Activated naive CD4-positive, alpha-beta T cell treated with anti-CD3 and anti-CD28 coated beads, Interleukin-2, amount 50 U/mL, for 24 hours (primary cell): ENCODE data around the gene MOB1A.
A peak's percentile ranks its signal among the peaks of the same experiment; 100 is the strongest.
"Not testable (repeated sequence)": the region's sequence is repeated elsewhere in the genome, so short reads cannot be mapped to it uniquely, and the experiment has no call there.

ENCODE experiments used
- H3K27ac Mint-ChIP-seq: one replicate; pipeline ENCODE4 v1.8.0; 2021; ENCODE audit warnings: mild to moderate bottlenecking, mixed read lengths
- H3K27me3 Mint-ChIP-seq: one replicate; pipeline ENCODE4 v1.8.0; 2021; ENCODE audit warnings: mixed read lengths
- H3K36me3 Mint-ChIP-seq: one replicate; pipeline ENCODE4 v1.8.0; 2021; ENCODE audit warnings: mixed read lengths
- H3K4me1 Mint-ChIP-seq: one replicate; pipeline ENCODE4 v1.8.0; 2021; ENCODE audit warnings: mixed read lengths
- H3K4me3 Mint-ChIP-seq: one replicate; pipeline ENCODE4 v1.8.0; 2021; ENCODE audit warnings: mild to moderate bottlenecking, mixed read lengths
- H3K9me3 Mint-ChIP-seq: one replicate; pipeline ENCODE4 v1.8.0; 2021; ENCODE audit warnings: mixed read lengths

The MOB1A gene

DNA sequence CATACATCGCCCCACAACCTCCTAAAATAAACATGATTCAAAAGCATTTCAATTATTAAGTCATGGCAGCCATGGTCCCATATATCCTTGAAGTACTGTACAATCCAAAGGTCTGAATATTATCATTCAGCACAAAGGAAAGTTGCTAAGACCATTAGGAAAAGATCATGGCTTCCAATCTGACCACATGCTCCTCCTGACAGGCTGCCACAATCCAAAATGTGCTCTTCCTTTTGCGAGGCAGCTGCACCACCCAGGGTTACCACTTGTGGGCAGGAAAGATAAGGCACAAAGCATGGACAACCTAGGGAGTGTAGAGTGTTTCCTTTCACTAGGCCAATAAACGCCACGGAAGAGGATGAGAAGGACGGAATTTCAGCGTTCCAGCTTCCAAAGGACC lies 36.3 kb downstream of the MOB1A start:
- H3K27ac Mint-ChIP-seq = no peak overlapping the region

DNA sequence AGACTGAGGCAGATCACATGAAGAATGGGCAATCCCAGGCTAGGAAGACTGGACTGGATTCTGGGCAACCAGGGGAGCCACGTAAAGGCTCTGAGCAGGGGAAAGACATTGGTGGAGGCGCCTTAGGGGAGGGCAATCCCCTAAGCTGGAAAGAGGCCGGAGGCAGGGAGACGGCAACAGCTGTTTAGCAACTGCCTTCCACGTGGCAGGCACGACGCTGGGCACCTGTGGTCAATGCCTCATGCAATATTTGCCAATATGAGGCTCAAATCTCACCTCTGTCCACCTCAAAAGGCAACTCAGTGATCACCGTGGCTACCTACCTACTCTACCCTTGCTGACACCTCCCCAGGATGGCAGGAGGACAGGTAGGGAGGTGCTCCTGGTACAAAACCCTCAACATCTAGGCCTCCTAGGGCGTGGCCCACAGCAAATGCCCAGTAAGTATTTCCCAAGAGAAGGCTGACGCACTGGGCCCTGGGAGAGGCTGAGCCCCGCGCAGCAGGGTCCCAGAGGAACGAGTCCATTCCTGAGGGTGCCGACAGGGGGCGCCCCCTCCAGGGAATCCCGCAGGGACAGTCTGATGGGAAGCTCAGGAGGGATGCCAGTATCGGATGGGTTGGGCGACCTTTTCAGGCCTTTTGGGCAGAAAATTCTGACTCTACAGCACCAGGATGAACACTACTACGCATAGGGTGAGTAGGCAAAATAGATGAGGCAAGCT lies 39.9 kb downstream of the MOB1A start:
- Mint-ChIP-seq H3K4me3 (no peak overlapping the region), H3K9me3 (no peaks in the 10 kb centered on the region), H3K36me3 (peaks cover 19% of the 10 kb centered on the region)

More for the DNA sequence above, 36.3 kb downstream of the MOB1A start:
- H3K36me3 Mint-ChIP-seq = peaks cover 8% of the 10 kb centered on the region
- H3K4me1 Mint-ChIP-seq = peaks cover 11% of the 10 kb centered on the region
- H3K9me3 Mint-ChIP-seq = no peaks in the 10 kb centered on the region
- H3K4me3 Mint-ChIP-seq = no peak overlapping the region
- H3K27me3 Mint-ChIP-seq = no peaks in the 10 kb centered on the region

DNA sequence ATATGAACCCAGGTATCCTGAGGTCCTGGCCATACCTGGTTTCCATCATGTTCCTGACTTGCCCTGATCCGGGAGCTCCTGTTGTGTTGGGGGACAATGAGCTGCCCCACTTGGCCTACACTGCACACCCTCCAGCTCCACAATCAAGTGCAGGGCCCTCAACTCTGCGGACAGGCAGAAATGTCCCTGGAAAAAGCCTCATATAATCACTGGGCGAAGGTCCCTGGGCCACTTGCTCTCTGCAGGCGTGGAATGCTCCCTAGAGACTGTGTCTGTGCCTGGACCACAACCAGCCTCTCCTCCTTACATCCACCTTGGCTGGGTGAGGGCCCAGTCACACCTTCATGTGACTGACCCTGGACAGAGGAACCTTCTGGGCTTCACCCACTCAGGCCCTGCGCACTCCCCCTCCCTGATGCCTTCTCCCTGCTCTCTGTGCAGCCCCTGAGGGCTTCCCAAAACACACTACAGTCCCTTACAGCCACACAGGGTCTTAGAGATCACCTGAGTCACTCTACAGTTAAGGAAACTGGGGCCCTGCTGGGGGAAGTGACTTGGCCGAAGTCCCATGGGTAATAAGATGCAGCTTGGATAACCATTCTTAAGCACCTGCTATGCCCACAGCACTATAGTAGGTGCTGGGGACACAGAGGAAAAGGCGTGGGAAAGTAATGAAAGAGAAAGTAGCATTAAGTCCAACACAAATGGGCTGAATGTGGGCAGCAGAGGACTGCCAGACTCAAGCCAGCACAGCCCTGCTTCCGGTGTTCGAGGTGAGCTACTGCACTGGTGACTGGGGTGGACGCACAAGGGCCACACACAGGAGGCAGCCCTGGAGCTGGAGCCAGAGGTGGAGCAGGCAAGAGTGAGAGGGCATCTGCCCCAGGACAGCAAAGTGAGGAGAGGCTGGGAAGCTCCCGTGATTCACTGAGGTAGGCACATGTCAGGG lies 40.8 kb downstream of the MOB1A start:
- H3K4me1 Mint-ChIP-seq = peaks cover 6% of the 10 kb centered on the region
- H3K9me3 Mint-ChIP-seq = no peaks in the 10 kb centered on the region
- no peak overlapping the region for H3K4me3 Mint-ChIP-seq
- no peak overlapping the region for H3K27ac Mint-ChIP-seq
- no peaks in the 10 kb centered on the region for H3K27me3 Mint-ChIP-seq
- H3K36me3 Mint-ChIP-seq = peaks cover 26% of the 10 kb centered on the region

More for the DNA sequence above, 39.9 kb downstream of the MOB1A start:
- Mint-ChIP-seq H3K4me1 (peaks cover 6% of the 10 kb centered on the region), H3K27me3 (no peaks in the 10 kb centered on the region), H3K27ac (no peak overlapping the region)

- no peaks in the 10 kb centered on the region for H3K9me3 Mint-ChIP-seq
- H3K4me1 Mint-ChIP-seq = no peaks in the 10 kb centered on the region
- no peak overlapping the region for H3K27ac Mint-ChIP-seq
- H3K27me3 Mint-ChIP-seq = peaks cover 1% of the 10 kb centered on the region
- H3K4me3 Mint-ChIP-seq = no peak overlapping the region
- H3K36me3 Mint-ChIP-seq = peaks cover 15% of the 10 kb centered on the region
These were observed 46.8 kb downstream of the MOB1A start for GRCh38 chr2:74131901-74132300.

DNA sequence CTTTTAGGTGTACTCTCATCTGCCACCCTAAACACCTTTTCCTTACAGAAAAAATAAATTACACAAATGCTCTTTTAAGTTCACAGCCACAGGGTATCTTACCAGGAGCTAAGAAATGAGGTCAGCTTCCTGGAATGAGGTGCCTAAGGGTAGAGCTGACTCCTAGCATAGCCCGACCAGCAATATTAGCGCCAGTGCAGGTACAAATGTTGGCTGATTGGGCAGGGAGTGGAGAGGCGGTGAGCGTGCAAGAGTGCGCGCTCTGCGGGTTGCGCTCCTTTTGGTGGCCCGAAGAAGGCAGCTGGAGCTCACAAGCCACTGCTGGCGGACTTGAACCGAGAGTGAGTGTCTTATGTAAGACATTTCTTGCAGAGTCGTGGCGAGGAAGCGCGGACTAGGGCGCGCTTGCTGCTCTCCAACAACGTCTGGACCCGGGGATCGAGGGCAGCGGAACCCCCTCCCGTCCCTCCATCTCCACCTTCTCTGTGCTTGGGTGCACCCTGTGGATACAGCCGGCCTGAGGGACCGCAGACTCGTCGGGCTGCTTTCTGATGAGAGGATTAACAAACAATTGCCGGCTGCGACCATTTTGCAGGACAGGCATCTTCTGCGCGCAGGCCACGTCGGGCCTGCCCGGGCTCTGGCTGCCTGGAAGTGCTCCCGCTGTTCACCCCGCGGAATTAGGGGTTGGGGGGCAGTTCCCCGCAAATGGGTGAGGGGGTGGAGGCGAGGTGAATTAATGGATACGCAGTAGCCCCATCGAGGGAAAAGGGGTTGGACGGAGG lies 48.3 kb downstream of the MOB1A start:
- no peaks in the 10 kb centered on the region for H3K4me1 Mint-ChIP-seq
- H3K27ac Mint-ChIP-seq = no peak overlapping the region
- peaks cover 15% of the 10 kb centered on the region for H3K36me3 Mint-ChIP-seq
- no peak overlapping the region for H3K4me3 Mint-ChIP-seq
- peaks cover 1% of the 10 kb centered on the region for H3K27me3 Mint-ChIP-seq
- no peaks in the 10 kb centered on the region for H3K9me3 Mint-ChIP-seq

- Mint-ChIP-seq H3K4me1 (no peaks in the 10 kb centered on the region), H3K36me3 (peaks cover 3% of the 10 kb centered on the region), H3K27ac (no peak overlapping the region), H3K4me3 (no peak overlapping the region), H3K9me3 (no peaks in the 10 kb centered on the region), H3K27me3 (peaks cover 1% of the 10 kb centered on the region)
These were observed 50.5 kb downstream of the MOB1A start for GRCh38 chr2:74128206-74128605.

DNA sequence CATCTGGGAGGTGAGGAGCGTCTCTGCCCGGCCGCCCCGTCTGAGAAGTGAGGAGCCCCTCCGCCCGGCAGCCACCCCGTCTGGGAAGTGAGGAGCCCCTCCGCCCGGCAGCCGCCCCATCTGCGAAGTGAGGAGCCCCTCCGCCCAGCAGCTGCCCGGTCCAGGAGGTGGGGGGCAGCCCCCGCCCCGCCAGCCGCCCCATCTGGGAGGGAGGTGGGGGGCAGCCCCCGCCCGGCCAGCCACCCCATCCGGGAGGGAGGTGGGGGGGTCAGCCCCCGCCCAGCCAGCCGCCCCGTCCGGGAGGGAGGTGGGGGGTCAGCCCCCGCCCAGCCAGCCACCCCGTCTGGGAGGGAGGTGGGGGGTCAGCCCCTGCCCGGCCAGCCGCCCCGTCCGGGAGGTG lies 54.7 kb downstream of the MOB1A start:
- not testable (repeated sequence) for H3K27ac Mint-ChIP-seq, H3K9me3 Mint-ChIP-seq, H3K4me3 Mint-ChIP-seq, H3K27me3 Mint-ChIP-seq, H3K36me3 Mint-ChIP-seq
- peaks cover 11% of the 10 kb centered on the region for H3K4me1 Mint-ChIP-seq

GRCh38 chr2:74121846-74122245 lies 56.8 kb downstream of the MOB1A start:
- not testable (repeated sequence) for H3K27ac Mint-ChIP-seq, H3K27me3 Mint-ChIP-seq, H3K9me3 Mint-ChIP-seq, H3K4me3 Mint-ChIP-seq, H3K36me3 Mint-ChIP-seq
- H3K4me1 Mint-ChIP-seq = peaks cover 11% of the 10 kb centered on the region

GRCh38 chr2:74119912-74120825 lies 58.5 kb downstream of the MOB1A start:
- Mint-ChIP-seq H3K27ac (peak overlapping the region; percentile 68), H3K27me3 (peaks cover under 1% of the 10 kb centered on the region), H3K9me3 (peaks cover 10% of the 10 kb centered on the region), H3K36me3 (peaks cover 7% of the 10 kb centered on the region), H3K4me1 (peaks cover 11% of the 10 kb centered on the region), H3K4me3 (peak overlapping the region; percentile 89)

GRCh38 chr2:74119339-74119738 lies 59.3 kb downstream of the MOB1A start:
- Mint-ChIP-seq H3K27me3 (peaks cover 5% of the 10 kb centered on the region), H3K9me3 (peaks cover 10% of the 10 kb centered on the region), H3K4me1 (peaks cover 11% of the 10 kb centered on the region), H3K36me3 (peaks cover 7% of the 10 kb centered on the region), H3K27ac (no peak overlapping the region), H3K4me3 (no peak overlapping the region)

DNA sequence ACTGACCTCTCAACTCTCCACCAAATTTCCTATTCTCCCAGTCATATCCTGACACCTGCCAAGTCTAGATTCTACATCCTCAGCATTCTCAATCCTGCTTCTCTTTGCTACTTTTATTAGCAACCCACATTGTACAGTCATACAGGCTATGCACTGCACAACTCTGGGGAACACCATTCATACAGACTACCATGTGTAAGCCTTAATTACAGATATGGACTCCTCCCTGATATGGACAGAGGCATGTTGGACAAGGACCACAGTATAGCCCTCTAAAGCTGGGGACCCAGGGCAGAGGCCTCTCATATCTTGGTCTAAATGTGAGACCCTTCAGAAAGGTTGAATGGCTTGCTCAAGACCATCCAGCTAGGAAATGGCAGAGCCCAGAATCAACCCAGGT lies 67.3 kb downstream of the MOB1A start:
- Mint-ChIP-seq H3K4me1 (no peaks in the 10 kb centered on the region), H3K9me3 (no peaks in the 10 kb centered on the region), H3K4me3 (no peak overlapping the region), H3K27me3 (peaks cover 5% of the 10 kb centered on the region), H3K27ac (no peak overlapping the region), H3K36me3 (peaks cover 3% of the 10 kb centered on the region)

- Mint-ChIP-seq H3K27ac (no peak overlapping the region), H3K36me3 (peaks cover 3% of the 10 kb centered on the region), H3K27me3 (peaks cover 5% of the 10 kb centered on the region), H3K4me3 (no peak overlapping the region), H3K9me3 (no peaks in the 10 kb centered on the region), H3K4me1 (no peaks in the 10 kb centered on the region)
These were observed 68.1 kb downstream of the MOB1A start for GRCh38 chr2:74110537-74110936.

DNA sequence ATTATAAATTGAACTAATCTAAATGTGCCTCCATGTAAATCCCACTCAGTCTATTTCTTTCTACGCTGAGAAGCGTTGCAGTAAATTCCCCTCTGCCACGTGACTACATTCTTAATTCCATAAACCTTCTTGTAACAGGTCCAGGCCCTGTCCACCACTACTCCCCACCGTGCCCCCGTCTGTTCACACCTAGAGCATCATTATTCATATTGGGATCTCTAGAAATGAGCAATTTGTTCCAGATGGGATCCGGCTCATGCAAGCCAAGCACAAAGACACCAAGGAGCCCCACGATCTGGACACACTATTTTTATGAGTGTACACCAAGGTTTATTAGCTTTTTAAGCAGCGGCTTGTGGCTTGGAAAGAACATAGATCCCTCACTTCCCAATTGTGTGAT lies 69.1 kb downstream of the MOB1A start:
- H3K27ac Mint-ChIP-seq = peak overlapping the region; percentile 82
- H3K36me3 Mint-ChIP-seq = peaks cover 4% of the 10 kb centered on the region
- H3K27me3 Mint-ChIP-seq = no peaks in the 10 kb centered on the region
- no peaks in the 10 kb centered on the region for H3K9me3 Mint-ChIP-seq
- no peaks in the 10 kb centered on the region for H3K4me1 Mint-ChIP-seq
- no peak overlapping the region for H3K4me3 Mint-ChIP-seq

DNA sequence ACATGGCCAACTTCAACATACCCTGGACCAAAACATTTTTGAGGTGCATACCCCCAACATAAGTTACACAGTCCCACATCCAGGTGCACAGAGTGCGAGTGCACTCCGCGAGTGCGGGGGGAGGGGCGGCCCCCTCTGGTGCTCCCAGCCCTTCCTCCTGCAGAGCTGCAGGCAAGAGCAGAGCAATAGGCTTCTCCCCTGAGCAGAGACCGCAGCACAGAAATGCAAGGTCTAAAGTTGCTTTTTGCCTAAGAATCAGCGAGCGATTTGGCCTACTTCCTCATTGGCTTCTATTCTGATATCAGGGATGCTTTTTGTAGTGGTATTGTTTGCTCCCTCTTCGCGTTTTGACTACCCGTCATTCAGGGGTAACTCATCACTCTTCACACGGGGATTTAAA lies 71.6 kb downstream of the MOB1A start:
- H3K4me3 Mint-ChIP-seq = no peak overlapping the region
- peaks cover 6% of the 10 kb centered on the region for H3K4me1 Mint-ChIP-seq
- no peaks in the 10 kb centered on the region for H3K9me3 Mint-ChIP-seq
- H3K27ac Mint-ChIP-seq = no peak overlapping the region
- H3K27me3 Mint-ChIP-seq = no peaks in the 10 kb centered on the region
- peaks cover 7% of the 10 kb centered on the region for H3K36me3 Mint-ChIP-seq

- H3K27me3 Mint-ChIP-seq = no peaks in the 10 kb centered on the region
- H3K9me3 Mint-ChIP-seq = no peaks in the 10 kb centered on the region
- peaks cover 6% of the 10 kb centered on the region for H3K4me1 Mint-ChIP-seq
- H3K27ac Mint-ChIP-seq = no peak overlapping the region
- H3K4me3 Mint-ChIP-seq = no peak overlapping the region
- H3K36me3 Mint-ChIP-seq = peaks cover 7% of the 10 kb centered on the region
These were observed 73.3 kb downstream of the MOB1A start for GRCh38 chr2:74105413-74105812.
